Karpas-422 (cell line): ENCODE data around the gene DCP2. TPM values are rescaled to one million over a fixed set of nuclear protein-coding genes. Genes with fewer than 3 reads are reported as not detected.
"Not testable (repeated sequence)": the region's sequence is repeated elsewhere in the genome, so short reads cannot be mapped to it uniquely, and the experiment has no call there.

Experiments
- DNase-seq: peaks from one replicate; pipeline ENCODE4 v3.0.0-alpha.2; 2015
- H2AFZ ChIP-seq: fragments of 200-600 bp; sonication (generic); 2 replicates; pipeline ENCODE4 v1.6.1; 2014; ENCODE audit warnings: antibody characterized with exemption, low read length, mixed read lengths
- H3K27ac ChIP-seq: fragments of 200-600 bp; sonication (generic); 2 replicates; pipeline ENCODE4 v1.5.1; 2014; ENCODE audit warnings: mild to moderate bottlenecking, low read length, moderate library complexity
- H3K27me3 ChIP-seq: fragments of 200-600 bp; sonication (generic); 2 replicates; pipeline ENCODE4 v1.6.1; 2014; ENCODE audit warnings: low read length, mixed read lengths
- H3K36me3 ChIP-seq: fragments of 200-600 bp; sonication (generic); 2 replicates; pipeline ENCODE4 v1.6.1; 2014; ENCODE audit warnings: low read length, mixed read lengths; ENCODE audit not compliant: insufficient read depth
- H3K4me1 ChIP-seq: fragments of 200-600 bp; sonication (generic); 2 replicates; pipeline ENCODE4 v1.6.1; 2014; ENCODE audit warnings: mild to moderate bottlenecking, low read length, mixed read lengths
- H3K4me2 ChIP-seq: fragments of 200-600 bp; sonication (generic); 2 replicates; pipeline ENCODE4 v1.6.1; 2014; ENCODE audit warnings: low read length, low read depth, mild to moderate bottlenecking; ENCODE audit not compliant: poor library complexity, severe bottlenecking
- H3K4me3 ChIP-seq: fragments of 200-600 bp; sonication (generic); 2 replicates; pipeline ENCODE4 v1.5.1; 2014; ENCODE audit warnings: mild to moderate bottlenecking, antibody characterized with exemption, low read length, mixed read lengths
- H3K79me2 ChIP-seq: fragments of 200-600 bp; sonication (generic); 2 replicates; pipeline ENCODE4 v1.6.1; 2014; ENCODE audit warnings: mild to moderate bottlenecking, low read length, mixed read lengths
- H3K9ac ChIP-seq: fragments of 200-600 bp; sonication (generic); 2 replicates; pipeline ENCODE4 v1.6.0; 2014; ENCODE audit warnings: low read length
- H3K9me2 ChIP-seq: fragments of 200-600 bp; sonication (generic), shearing (Covaris generic); replicated peaks from 2 replicates; pipeline ENCODE4 v1.6.0; 2014; ENCODE audit warnings: mild to moderate bottlenecking, low read length, moderate library complexity; ENCODE audit not compliant: insufficient read depth
- H3K9me3 ChIP-seq: fragments of 300-700, 200-600 bp; sonication (generic); 2 replicates; pipeline ENCODE4 v1.6.1; 2014; ENCODE audit warnings: low read length, mixed read lengths
- H4K20me1 ChIP-seq: fragments of 200-600 bp; sonication (generic); 2 replicates; pipeline ENCODE4 v1.6.1; 2014; ENCODE audit warnings: mild to moderate bottlenecking, antibody characterized with exemption, low read length, low read depth; ENCODE audit not compliant: insufficient read depth
- total RNA-seq: library from RNA; depleted of rRNA; stranded (reverse); fragments of >200 nt; shearing (Covaris generic); gene quantifications from 2 replicates; pipeline ENCODE4 v1.2.3, GENCODE V29; 2014; ENCODE audit warnings: low replicate concordance

DCP2 gene
- total RNA-seq, 1 experiment from 2014 or later, result 74.2 TPM

GRCh38 chr5:112960315-112960714 is 16.3 kb upstream of the DCP2 start:
- DNase-seq, result no peak
- H3K4me2 ChIP-seq, result no peak overlapping the region

GRCh38 chr5:112960863-112961504 is 15.6 kb upstream of the DCP2 start:
- Histone ChIP-seq H2AFZ (no peak overlapping the region), H3K9me3 (no peaks in the 10 kb centered on the region), H3K4me2 (no peak overlapping the region), H3K36me3 (no peaks in the 10 kb centered on the region), H4K20me1 (no peaks in the 10 kb centered on the region), H3K4me1 (peaks cover 21% of the 10 kb centered on the region), H3K27ac (no peak overlapping the region), H3K27me3 (no peaks in the 10 kb centered on the region), H3K9me2 (no peaks in the 10 kb centered on the region), H3K4me3 (no peak overlapping the region), H3K9ac (no peak overlapping the region), H3K79me2 (no peaks in the 10 kb centered on the region)
- DNase-seq, result no peak

More at GRCh38 chr5:112960315-112960714, 16.3 kb upstream of the DCP2 start:
- no peak overlapping the region for H3K27ac ChIP-seq
- H2AFZ ChIP-seq, result no peak overlapping the region
- no peaks in the 10 kb centered on the region for H4K20me1 ChIP-seq
- H3K4me3 ChIP-seq, result no peak overlapping the region
- H3K9ac ChIP-seq, result no peak overlapping the region
- H3K4me1 ChIP-seq, result peaks cover 21% of the 10 kb centered on the region
- H3K27me3 ChIP-seq, result no peaks in the 10 kb centered on the region
- no peaks in the 10 kb centered on the region for H3K9me3 ChIP-seq
- H3K79me2 ChIP-seq, result no peaks in the 10 kb centered on the region
- H3K36me3 ChIP-seq, result no peaks in the 10 kb centered on the region
- H3K9me2 ChIP-seq, result no peaks in the 10 kb centered on the region

- DNase-seq, H3K9me3 ChIP-seq, H3K4me3 ChIP-seq, H3K4me1 ChIP-seq, H3K27ac ChIP-seq, H2AFZ ChIP-seq, H4K20me1 ChIP-seq, H3K79me2 ChIP-seq, H3K4me2 ChIP-seq, H3K9me2 ChIP-seq, H3K36me3 ChIP-seq, H3K27me3 ChIP-seq, H3K9ac ChIP-seq: not testable (repeated sequence)
These were observed 13.2 kb upstream of the DCP2 start for GRCh38 chr5:112963374-112963733.

GRCh38 chr5:112965733-112966306 is 10.8 kb upstream of the DCP2 start:
- H2AFZ ChIP-seq, result no peak overlapping the region
- no peaks in the 10 kb centered on the region for H3K79me2 ChIP-seq
- peaks cover 8% of the 10 kb centered on the region for H3K4me1 ChIP-seq
- no peaks in the 10 kb centered on the region for H3K9me2 ChIP-seq
- no peaks in the 10 kb centered on the region for H3K9me3 ChIP-seq
- H3K27ac ChIP-seq, result no peak overlapping the region
- no peaks in the 10 kb centered on the region for H3K36me3 ChIP-seq
- H4K20me1 ChIP-seq, result no peaks in the 10 kb centered on the region
- H3K9ac ChIP-seq, result no peak overlapping the region
- H3K4me2 ChIP-seq, result no peak overlapping the region
- H3K4me3 ChIP-seq, result no peak overlapping the region
- H3K27me3 ChIP-seq, result no peaks in the 10 kb centered on the region
- DNase-seq, result no peak

- no peaks in the 10 kb centered on the region for H3K36me3 ChIP-seq
- H3K4me1 ChIP-seq, result peaks cover 19% of the 10 kb centered on the region
- H3K79me2 ChIP-seq, result no peaks in the 10 kb centered on the region
- no peak overlapping the region for H3K27ac ChIP-seq
- H3K4me2 ChIP-seq, result no peak overlapping the region
- H3K4me3 ChIP-seq, result no peak overlapping the region
- H3K9me3 ChIP-seq, result no peaks in the 10 kb centered on the region
- H4K20me1 ChIP-seq, result no peaks in the 10 kb centered on the region
- no peak overlapping the region for H3K9ac ChIP-seq
- H3K9me2 ChIP-seq, result no peaks in the 10 kb centered on the region
- H2AFZ ChIP-seq, result no peak overlapping the region
- no peak for DNase-seq
- no peaks in the 10 kb centered on the region for H3K27me3 ChIP-seq
These were observed 9.0 kb upstream of the DCP2 start for GRCh38 chr5:112967520-112968083.

- peaks cover 19% of the 10 kb centered on the region for H3K4me1 ChIP-seq
- no peak overlapping the region for H2AFZ ChIP-seq
- H3K9me3 ChIP-seq, result no peaks in the 10 kb centered on the region
- H3K79me2 ChIP-seq, result no peaks in the 10 kb centered on the region
- H3K4me2 ChIP-seq, result no peak overlapping the region
- H3K27ac ChIP-seq, result no peak overlapping the region
- no peaks in the 10 kb centered on the region for H3K27me3 ChIP-seq
- no peaks in the 10 kb centered on the region for H4K20me1 ChIP-seq
- H3K36me3 ChIP-seq, result no peaks in the 10 kb centered on the region
- H3K9ac ChIP-seq, result no peak overlapping the region
- H3K4me3 ChIP-seq, result no peak overlapping the region
- no peaks in the 10 kb centered on the region for H3K9me2 ChIP-seq
- no peak for DNase-seq
These were observed 8.0 kb upstream of the DCP2 start for GRCh38 chr5:112968411-112969106.

- no peak overlapping the region for H3K4me3 ChIP-seq
These were observed 5.3 kb upstream of the DCP2 start for GRCh38 chr5:112971276-112971675.

GRCh38 chr5:112973036-112973435 is 3.6 kb upstream of the DCP2 start:
- no peaks in the 10 kb centered on the region for H3K36me3 ChIP-seq
- H3K4me1 ChIP-seq, result peaks cover 23% of the 10 kb centered on the region
- H3K9ac ChIP-seq, result no peak overlapping the region
- H3K79me2 ChIP-seq, result peaks cover 15% of the 10 kb centered on the region
- no peak overlapping the region for H2AFZ ChIP-seq
- no peaks in the 10 kb centered on the region for H3K27me3 ChIP-seq
- H3K9me3 ChIP-seq, result no peaks in the 10 kb centered on the region
- H3K4me2 ChIP-seq, result no peak overlapping the region
- no peak overlapping the region for H3K4me3 ChIP-seq
- H4K20me1 ChIP-seq, result no peaks in the 10 kb centered on the region
- no peak for DNase-seq
- no peaks in the 10 kb centered on the region for H3K9me2 ChIP-seq
- H3K27ac ChIP-seq, result no peak overlapping the region

More at GRCh38 chr5:112971276-112971675, 5.3 kb upstream of the DCP2 start:
- no peak overlapping the region for H3K27ac ChIP-seq
- peaks cover 20% of the 10 kb centered on the region for H3K4me1 ChIP-seq
- DNase-seq, result peak; percentile 48
- H3K4me2 ChIP-seq, result peak overlapping the region; percentile 23
- no peaks in the 10 kb centered on the region for H3K79me2 ChIP-seq
- H4K20me1 ChIP-seq, result no peaks in the 10 kb centered on the region
- no peaks in the 10 kb centered on the region for H3K36me3 ChIP-seq
- H2AFZ ChIP-seq, result no peak overlapping the region
- H3K27me3 ChIP-seq, result no peaks in the 10 kb centered on the region
- H3K9me2 ChIP-seq, result no peaks in the 10 kb centered on the region
- no peak overlapping the region for H3K9ac ChIP-seq
- H3K9me3 ChIP-seq, result no peaks in the 10 kb centered on the region
